Jurkat, Clone E6-1 (cell line): Measurements from ENCODE around the gene LSS.

ENCODE experiments used
- DNase-seq: peaks from one replicate; pipeline ENCODE4 v3.0.0-alpha.2; 2011; ENCODE audit warnings: low read depth, low spot score
- H3K4me3 ChIP-seq: 2 replicates; pipeline ENCODE4 v1.5.1; 2011; ENCODE audit warnings: mild to moderate bottlenecking, low read length, control low read depth, moderate library complexity

LSS gene

GRCh38 chr21:46221664-46222435 lies 6.7 kb downstream of the LSS start:
- no peak overlapping the region for H3K4me3 ChIP-seq
- no peak for DNase-seq

GRCh38 chr21:46220847-46221246 lies 7.7 kb downstream of the LSS start:
- DNase-seq = no peak
- H3K4me3 ChIP-seq = no peak overlapping the region

- no peak for DNase-seq
- no peak overlapping the region for H3K4me3 ChIP-seq
Measured at GRCh38 chr21:46220275-46220810, 8.2 kb downstream of the LSS start.

GRCh38 chr21:46219591-46220239 lies 8.9 kb downstream of the LSS start:
- no peak overlapping the region for H3K4me3 ChIP-seq
- DNase-seq = no peak

GRCh38 chr21:46218906-46219590 lies 9.5 kb downstream of the LSS start:
- no peak overlapping the region for H3K4me3 ChIP-seq
- no peak for DNase-seq

GRCh38 chr21:46217511-46218196 lies 10.9 kb downstream of the LSS start:
- DNase-seq = no peak
- no peak overlapping the region for H3K4me3 ChIP-seq

GRCh38 chr21:46216132-46216747 lies 12.3 kb downstream of the LSS start:
- no peak overlapping the region for H3K4me3 ChIP-seq
- no peak for DNase-seq

- no peak overlapping the region for H3K4me3 ChIP-seq
- DNase-seq = no peak
Measured at GRCh38 chr21:46215436-46216131, 13.0 kb downstream of the LSS start.

GRCh38 chr21:46214478-46215340 lies 13.9 kb downstream of the LSS start:
- no peak overlapping the region for H3K4me3 ChIP-seq
- no peak for DNase-seq

- no peak for DNase-seq
- no peak overlapping the region for H3K4me3 ChIP-seq
Measured at GRCh38 chr21:46213620-46214286, 14.8 kb downstream of the LSS start.

- no peak for DNase-seq
- no peak overlapping the region for H3K4me3 ChIP-seq
Measured at GRCh38 chr21:46212721-46213484, 15.7 kb downstream of the LSS start.

- no peak overlapping the region for H3K4me3 ChIP-seq
- DNase-seq = no peak
Measured at GRCh38 chr21:46211786-46212720, 16.5 kb downstream of the LSS start.

- H3K4me3 ChIP-seq = no peak overlapping the region
- no peak for DNase-seq
Measured at GRCh38 chr21:46211376-46211775, 17.2 kb downstream of the LSS start.

- no peak for DNase-seq
- no peak overlapping the region for H3K4me3 ChIP-seq
Measured at GRCh38 chr21:46210378-46211136, 18.0 kb downstream of the LSS start.
